Measurements from ENCODE around the gene FBXW8. TPM values are rescaled to one million over a fixed set of nuclear protein-coding genes. Genes with fewer than 3 reads are reported as not detected.

The FBXW8 gene
- total RNA-seq, 1 donor from 2014 or later, result 28.2 TPM

GRCh38 chr12:116920939-116921338, 10.2 kb downstream of the FBXW8 start:
- H3K9me3 Mint-ChIP-seq, result no peaks in the 10 kb centered on the region
- no peak for TF ChIP-seq CTCF (conservative IDR thresholded peaks at IDR 0.05)
- no peak for DNase-seq (ENCODE audit: extremely low spot score, unreplicated experiment)
- H3K36me3 Mint-ChIP-seq, result peaks cover 26% of the 10 kb centered on the region
- no peak overlapping the region for H3K27ac Mint-ChIP-seq
- H3K27me3 Mint-ChIP-seq, result no peaks in the 10 kb centered on the region
- peaks cover 63% of the 10 kb centered on the region for H3K4me1 Mint-ChIP-seq (ENCODE audit: unreplicated experiment)
- no peak overlapping the region for H3K4me3 Mint-ChIP-seq

- no peak for DNase-seq (ENCODE audit: extremely low spot score, unreplicated experiment)
- Mint-ChIP-seq H3K36me3 (peaks cover 18% of the 10 kb centered on the region), H3K4me3 (no peak overlapping the region), H3K4me1 (ENCODE audit: unreplicated experiment) (peaks cover 60% of the 10 kb centered on the region), H3K27me3 (no peaks in the 10 kb centered on the region), H3K9me3 (no peaks in the 10 kb centered on the region), H3K27ac (no peak overlapping the region)
- TF ChIP-seq CTCF (conservative IDR thresholded peaks at IDR 0.05), result no peak
Measured at GRCh38 chr12:116922194-116922897, 11.6 kb downstream of the FBXW8 start.

- DNase-seq (ENCODE audit: extremely low spot score, unreplicated experiment), result no peak
- H3K9me3 Mint-ChIP-seq, result no peaks in the 10 kb centered on the region
- no peaks in the 10 kb centered on the region for H3K27me3 Mint-ChIP-seq
- H3K36me3 Mint-ChIP-seq, result peaks cover 29% of the 10 kb centered on the region
- peaks cover 41% of the 10 kb centered on the region for H3K4me1 Mint-ChIP-seq (ENCODE audit: unreplicated experiment)
- H3K4me3 Mint-ChIP-seq, result no peak overlapping the region
- no peak for TF ChIP-seq CTCF (conservative IDR thresholded peaks at IDR 0.05)
- no peak overlapping the region for H3K27ac Mint-ChIP-seq
Measured at GRCh38 chr12:116924558-116925453, 14.1 kb downstream of the FBXW8 start.

GRCh38 chr12:116926283-116927243, 15.8 kb downstream of the FBXW8 start:
- peaks cover 31% of the 10 kb centered on the region for H3K36me3 Mint-ChIP-seq
- H3K4me1 Mint-ChIP-seq (ENCODE audit: unreplicated experiment), result peaks cover 28% of the 10 kb centered on the region
- no peak for TF ChIP-seq CTCF (conservative IDR thresholded peaks at IDR 0.05)
- DNase-seq (ENCODE audit: extremely low spot score, unreplicated experiment), result no peak
- H3K4me3 Mint-ChIP-seq, result no peak overlapping the region
- no peaks in the 10 kb centered on the region for H3K27me3 Mint-ChIP-seq
- H3K27ac Mint-ChIP-seq, result no peak overlapping the region
- H3K9me3 Mint-ChIP-seq, result no peaks in the 10 kb centered on the region

- Mint-ChIP-seq H3K9me3 (no peaks in the 10 kb centered on the region), H3K27me3 (no peaks in the 10 kb centered on the region), H3K4me3 (no peak overlapping the region), H3K4me1 (ENCODE audit: unreplicated experiment) (peaks cover 25% of the 10 kb centered on the region), H3K36me3 (peaks cover 37% of the 10 kb centered on the region), H3K27ac (no peak overlapping the region)
- TF ChIP-seq CTCF (conservative IDR thresholded peaks at IDR 0.05), result no peak
- DNase-seq (ENCODE audit: extremely low spot score, unreplicated experiment), result no peak
Measured at GRCh38 chr12:116927244-116927940, 16.6 kb downstream of the FBXW8 start.
